ENCODE measurements around the gene ZAP70. TPM values are rescaled to one million over a fixed set of nuclear protein-coding genes. Genes with fewer than 3 reads are reported as not detected.

Gene ZAP70
- total and polyA plus RNA-seq, 10 donors, result 35.2 to 96.1 (median 62.2) TPM

GRCh38 chr2:97714950-97715652, 1.7 kb downstream of the ZAP70 start:
- WGBS, 5 donors, result 71 to 87% (median 77%) methylated on average over 12 to 13 of the region's 13 CpGs
- peak overlapping the region; percentile 20 to 70 (median 39) for H3K4me3 ChIP-seq
- TF ChIP-seq CTCF (IDR thresholded peaks at IDR 0.05 in 8 of 11, conservative IDR thresholded peaks at IDR 0.05 in 3 of 11), result no peak
- TF ChIP-seq POLR2A (IDR thresholded peaks at IDR 0.05), result no peak
- TF ChIP-seq POLR2AphosphoS5 (IDR thresholded peaks at IDR 0.05), result no peak
- intact Hi-C loops (cut with DNase I; ENCODE audit: low total_unique reads), result no loop called here
- H3K27me3 ChIP-seq (replicated peaks in 1 of 7), result no peaks in the 10 kb centered on the region
- peaks cover 0 to 89% (median 41%) of the 10 kb centered on the region in 6 donors for H3K4me1 ChIP-seq
- no peaks in the 10 kb centered on the region for H3K36me3 ChIP-seq
- peak overlapping the region in 6 of 8 donors; percentile 14 to 90 (median 76) for H3K27ac ChIP-seq
- peak; percentile 74 for DNase-seq
- no peaks in the 10 kb centered on the region for H3K9me3 ChIP-seq

GRCh38 chr2:97715951-97716694, 2.7 kb downstream of the ZAP70 start:
- no peaks in the 10 kb centered on the region for H3K9me3 ChIP-seq
- H3K4me3 ChIP-seq, result peak overlapping the region in 2 of 8 donors; percentile 40 to 70
- no peaks in the 10 kb centered on the region for H3K27me3 ChIP-seq (replicated peaks in 1 of 7)
- H3K4me1 ChIP-seq, result peaks cover 0 to 89% (median 43%) of the 10 kb centered on the region in 6 donors
- no peaks in the 10 kb centered on the region for H3K36me3 ChIP-seq
- TF ChIP-seq POLR2AphosphoS5 (IDR thresholded peaks at IDR 0.05), result no peak
- no peak for TF ChIP-seq POLR2A (IDR thresholded peaks at IDR 0.05)
- TF ChIP-seq CTCF (IDR thresholded peaks at IDR 0.05 in 8 of 11, conservative IDR thresholded peaks at IDR 0.05 in 3 of 11), result no peak
- peak overlapping the region in 4 of 8 donors; percentile 66 to 90 (median 80) for H3K27ac ChIP-seq
- WGBS, 5 donors, result 74 to 91% (median 82%) methylated on average over 9 of the region's 9 CpGs
- peak; percentile 73 for DNase-seq
- intact Hi-C loops (cut with DNase I; ENCODE audit: low total_unique reads), result no loop called here

- intact Hi-C loops (cut with DNase I; ENCODE audit: low total_unique reads), result no loop called here
- peak overlapping the region in 4 of 8 donors; percentile 2 to 70 (median 19) for H3K4me3 ChIP-seq
Observed at GRCh38 chr2:97716695-97717612, 3.6 kb downstream of the ZAP70 start.

More at GRCh38 chr2:97716695-97717612, 3.6 kb downstream of the ZAP70 start:
- Histone ChIP-seq H3K27ac (peak overlapping the region in 5 of 8 donors; percentile 39 to 90 (median 79)), H3K36me3 (no peaks in the 10 kb centered on the region), H3K4me1 (peaks cover 0 to 91% (median 44%) of the 10 kb centered on the region in 6 donors), H3K9me3 (no peaks in the 10 kb centered on the region), H3K27me3 (replicated peaks in 1 of 7) (no peaks in the 10 kb centered on the region)
- TF ChIP-seq POLR2AphosphoS5 (IDR thresholded peaks at IDR 0.05) (no peak), CTCF (IDR thresholded peaks at IDR 0.05 in 8 of 11, conservative IDR thresholded peaks at IDR 0.05 in 3 of 11) (no peak), POLR2A (IDR thresholded peaks at IDR 0.05) (no peak)
- peak; percentile 67 for DNase-seq
- 80 to 88% (median 86%) methylated on average over 20 to 21 of the region's 21 CpGs for WGBS, 5 donors

Measured in spleen (tissue), 11 donors.